Motor neuron (in vitro differentiated cells): Measurements from ENCODE around the gene KMT5B. TPM values are rescaled to one million over a fixed set of nuclear protein-coding genes. Genes with fewer than 3 reads are reported as not detected.

ENCODE experiments used
- ATAC-seq, 8 experiments: fragments of 200-7000 bp; cut with Tn5 transposase; replicated peaks in 6 of 8; 2 replicates each; pipeline ENCODE4 v1.8.0; 2021; ENCODE audit warnings: mild to moderate bottlenecking in 8 of 8, moderate library complexity in 8 of 8
- H3K27ac ChIP-seq, 2 donors: fragments of 250-450 bp; sonication (Bioruptor Pico); 2 replicates each; pipeline ENCODE4 v1.9.0; 2021; ENCODE audit warnings: antibody characterized with exemption in 2 of 2, mild to moderate bottlenecking in 2 of 2, moderate library complexity in 1 of 2
- H3K4me1 ChIP-seq, 2 donors: fragments of 250-450 bp; sonication (Bioruptor Pico); replicated peaks in 1 of 2; 2 replicates each; pipeline ENCODE4 v1.6.1; 2021; ENCODE audit warnings: antibody characterized with exemption in 2 of 2, mild to moderate bottlenecking in 2 of 2, moderate library complexity in 1 of 2
- H3K4me3 ChIP-seq, 5 donors: fragments of 250-450 bp; sonication (Bioruptor Pico); 2 replicates each; pipeline ENCODE4 v1.9.0; 2021; ENCODE audit warnings: antibody characterized with exemption in 5 of 5, mild to moderate bottlenecking in 5 of 5, moderate library complexity in 4 of 5
- WGBS, 10 experiments: fragments of 450-650 bp; shearing (Covaris generic); methylation state at CpG; one replicate each; pipeline ENCODE4 v1.0.0; 2022; 5-methylcytosine and 5-hydroxymethylcytosine counted together
- in situ Hi-C, 9 experiments: fragments of 400-800 bp; cut with MboI; loops; one replicate each; pipeline ENCODE4 v1.15.0; 2021; ENCODE audit warnings: low sequenced_read_pairs in 9 of 9, low pct_unique_long_range_greater_than_20kb in 2 of 9; ENCODE audit not compliant: unreplicated experiment in 9 of 9
- total RNA-seq, 8 experiments: library from RNA; unstranded; fragments of 300-600 nt; gene quantifications; 2 replicates each; pipeline versions ENCODE4 v1.2.3 to v1.2.4, GENCODE V29; 2022

KMT5B gene
- total RNA-seq, 8 experiments from 2014 or later: 12.4 to 69.1 (median 55.4) TPM

GRCh38 chr11:68193018-68193417, 20.1 kb downstream of the KMT5B start:
- WGBS, 10 experiments: 50 to 100% (median 75%) methylated on average over 1 to 5 of the region's 5 CpGs; no CpG with 5 or more reads in 2 of the 10 experiments
- no peak overlapping the region for H3K27ac ChIP-seq
- in situ Hi-C loops: no loop called here
- ATAC-seq: no peak
- H3K4me1 ChIP-seq: no peaks in the 10 kb centered on the region
- no peak overlapping the region for H3K4me3 ChIP-seq

DNA sequence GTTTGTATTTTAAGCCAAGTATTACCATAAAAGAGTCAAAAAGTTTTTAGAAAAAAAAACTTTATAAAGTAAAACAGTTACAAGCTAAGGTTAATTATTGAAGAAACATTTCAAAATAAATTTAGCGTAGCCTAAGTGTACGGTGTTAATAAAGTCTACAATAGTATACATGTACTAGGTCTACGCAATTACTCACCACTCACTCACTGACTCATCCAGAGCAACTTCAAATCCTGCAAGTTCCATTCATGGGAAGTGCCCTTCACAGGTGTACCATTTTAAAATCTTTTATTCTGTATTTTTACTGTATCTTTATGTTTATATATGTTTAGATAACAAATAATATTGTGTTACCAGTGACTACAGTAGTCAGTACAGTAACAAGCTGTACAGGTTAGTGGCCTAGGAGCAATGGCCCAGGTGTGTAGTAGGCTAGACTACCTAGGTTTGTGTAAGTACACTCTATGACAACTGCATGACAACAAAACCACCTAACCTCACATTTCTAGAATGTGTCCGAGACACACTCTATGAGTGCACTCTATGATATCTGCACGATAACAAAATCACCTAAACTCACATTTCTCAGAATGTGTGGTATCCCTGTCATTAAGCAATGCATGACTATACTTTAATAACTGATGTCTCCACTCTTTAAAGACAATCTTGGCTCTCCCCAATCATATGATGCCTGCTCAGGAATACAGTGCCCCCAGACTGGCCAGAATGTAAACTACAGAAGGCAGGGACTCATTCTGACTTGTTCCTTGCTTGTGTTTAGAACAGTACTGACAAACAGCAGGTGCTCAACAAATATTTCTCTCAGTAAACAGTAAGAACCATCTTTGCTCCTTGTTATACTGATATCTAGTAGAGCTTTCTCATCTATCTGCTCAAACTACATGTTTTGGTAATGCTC, 21.2 kb downstream of the KMT5B start:
- Histone ChIP-seq H3K4me3 (no peak overlapping the region), H3K27ac (no peak overlapping the region), H3K4me1 (no peaks in the 10 kb centered on the region)
- ATAC-seq: no peak
- WGBS, 10 experiments: 85 to 100% (median 99%) methylated on average over 2 to 5 of the region's 5 CpGs
- in situ Hi-C loops: no loop called here

DNA sequence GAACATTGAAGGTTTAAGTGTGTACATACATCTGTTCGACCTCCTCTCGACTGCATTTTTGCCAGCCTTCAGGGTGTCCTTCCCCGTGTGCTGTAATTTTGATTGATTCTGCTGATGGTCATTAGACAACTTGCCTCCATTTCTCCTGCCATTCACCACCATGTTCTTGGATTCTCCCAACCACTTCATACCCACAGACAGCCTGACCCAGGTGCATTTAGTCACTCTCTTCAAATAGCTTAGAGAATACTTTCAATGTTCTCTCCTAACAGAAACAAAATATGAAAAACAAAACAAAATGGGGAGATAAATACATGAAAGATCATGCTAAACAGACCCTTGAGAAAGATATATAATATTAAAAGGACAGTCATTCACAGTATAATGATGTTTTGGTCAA, 23.2 kb downstream of the KMT5B start:
- 73 to 100% (median 90%) methylated on average over 1 to 3 of the region's 3 CpGs; no CpG with 5 or more reads in 1 of the 10 experiments for WGBS, 10 experiments
- ATAC-seq: no peak
- H3K4me1 ChIP-seq: no peaks in the 10 kb centered on the region
- H3K27ac ChIP-seq: no peak overlapping the region
- in situ Hi-C loops: no loop called here
- H3K4me3 ChIP-seq: no peak overlapping the region

DNA sequence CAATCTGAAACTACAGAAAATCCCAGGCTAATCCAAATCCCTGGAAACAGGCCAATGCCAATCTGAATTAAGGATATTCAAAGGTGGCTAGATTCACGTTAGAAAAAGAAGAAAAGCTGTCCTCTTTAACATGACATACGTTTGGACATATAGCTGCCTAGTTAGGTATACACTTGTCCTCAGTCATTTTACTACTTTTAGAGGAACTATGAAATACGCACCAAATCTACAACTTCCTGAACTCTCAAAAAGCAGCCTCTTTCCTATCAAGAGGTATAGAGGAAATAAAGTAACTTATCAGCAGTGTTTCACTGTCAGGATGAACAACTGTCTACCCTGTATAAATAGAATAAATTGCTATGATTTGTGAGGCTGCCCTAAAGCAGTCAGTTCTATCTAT, 24.0 kb downstream of the KMT5B start:
- Histone ChIP-seq H3K4me1 (no peaks in the 10 kb centered on the region), H3K4me3 (no peak overlapping the region), H3K27ac (no peak overlapping the region)
- 60 to 100% (median 93%) methylated on average over 1 to 3 of the region's 3 CpGs for WGBS, 10 experiments
- no peak for ATAC-seq
- in situ Hi-C loops: no loop called here

GRCh38 chr11:68186061-68186460, 27.0 kb downstream of the KMT5B start:
- in situ Hi-C loops: no loop called here
- H3K4me1 ChIP-seq: no peaks in the 10 kb centered on the region
- no peak for ATAC-seq
- H3K4me3 ChIP-seq: no peak overlapping the region
- 25 to 100% (median 46%) methylated on average over 1 to 6 of the region's 6 CpGs; no CpG with 5 or more reads in 1 of the 10 experiments for WGBS, 10 experiments
- H3K27ac ChIP-seq: no peak overlapping the region

DNA sequence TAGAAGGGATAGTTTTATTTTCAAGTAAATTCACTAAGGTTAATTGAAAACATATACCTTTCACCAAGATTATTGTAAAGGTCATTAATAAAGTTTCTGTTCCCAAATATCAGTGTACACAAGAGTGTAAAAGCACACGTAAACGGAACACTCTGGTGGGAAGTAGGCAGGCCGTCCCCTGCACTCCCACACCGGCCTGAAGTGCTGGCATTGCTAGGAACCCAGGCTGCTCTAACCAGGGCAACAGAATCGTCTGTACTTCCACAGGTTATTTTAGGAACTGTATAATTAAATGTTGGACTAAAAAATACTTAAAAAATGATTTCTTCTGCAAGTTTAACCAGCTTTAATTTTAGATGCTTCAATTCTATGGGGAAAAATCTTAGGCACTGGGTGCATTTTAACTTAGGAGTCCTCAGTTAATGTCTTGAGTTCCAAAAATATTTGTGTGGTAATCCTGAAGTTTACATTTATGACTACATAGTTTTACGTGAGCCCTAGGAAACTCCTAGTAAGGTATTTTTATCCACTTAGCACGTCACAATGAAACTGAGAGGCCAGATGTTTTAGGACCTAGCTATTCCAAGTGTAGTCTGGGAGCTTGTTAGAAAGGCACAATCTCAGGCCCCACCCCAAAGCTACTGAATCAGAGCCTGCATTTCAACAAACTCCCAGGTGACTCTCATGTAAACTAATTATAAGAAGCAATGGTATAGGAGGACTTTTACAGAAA, 31.2 kb downstream of the KMT5B start:
- Histone ChIP-seq H3K27ac (no peak overlapping the region), H3K4me3 (no peak overlapping the region), H3K4me1 (no peaks in the 10 kb centered on the region)
- WGBS, 10 experiments: 50 to 96% (median 90%) methylated on average over 2 to 7 of the region's 7 CpGs
- peak in 3 of 8 experiments; percentile 14 to 81 (median 22) for ATAC-seq
- in situ Hi-C loops: no loop called here

DNA sequence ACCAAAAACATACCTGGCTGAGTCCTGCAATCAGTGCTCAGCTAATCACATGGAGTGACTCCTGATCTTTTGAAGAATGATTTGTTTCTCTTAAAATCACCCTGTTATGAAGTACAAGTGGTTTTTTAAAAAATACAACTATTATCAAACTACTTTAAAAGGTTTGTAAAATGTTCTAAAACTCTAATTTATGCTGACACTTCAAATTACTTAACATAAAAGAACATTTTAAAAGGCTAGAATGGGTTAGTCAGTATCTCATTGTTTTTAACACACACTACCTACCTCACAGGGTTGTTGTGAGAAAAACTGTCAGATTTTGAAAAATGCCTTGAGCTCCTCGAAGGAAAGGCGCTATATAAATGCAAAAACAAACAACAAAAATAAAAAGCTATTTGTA, 33.2 kb downstream of the KMT5B start:
- H3K4me1 ChIP-seq: no peaks in the 10 kb centered on the region
- ATAC-seq: no peak
- in situ Hi-C loops: no loop called here
- 83 to 100% (median 89%) methylated on average over 1 to 2 of the region's 2 CpGs for WGBS, 10 experiments
- H3K4me3 ChIP-seq: no peak overlapping the region
- no peak overlapping the region for H3K27ac ChIP-seq

DNA sequence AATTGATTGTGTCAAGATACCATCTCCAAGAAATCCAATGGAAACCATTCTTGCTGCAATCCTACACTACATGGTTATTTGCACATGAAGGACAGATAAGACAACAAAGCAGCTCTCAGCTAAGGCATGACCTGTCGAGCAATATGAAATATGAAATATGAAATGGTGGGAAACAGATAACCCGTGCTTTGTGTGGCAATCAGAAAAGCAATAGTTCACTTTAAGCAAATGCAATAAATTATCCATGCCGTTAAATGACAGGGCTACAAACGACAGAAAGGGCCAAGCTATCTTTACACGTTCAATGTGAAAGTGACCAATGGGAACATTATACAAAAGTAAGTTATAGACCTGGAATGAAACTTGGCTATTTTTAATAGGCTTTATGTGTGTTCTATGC, 35.2 kb downstream of the KMT5B start:
- ATAC-seq: no peak
- in situ Hi-C loops: no loop called here
- Histone ChIP-seq H3K27ac (no peak overlapping the region), H3K4me3 (no peak overlapping the region), H3K4me1 (no peaks in the 10 kb centered on the region)
- 60 to 100% (median 96%) methylated on average over 1 to 5 of the region's 5 CpGs for WGBS, 10 experiments

GRCh38 chr11:68173926-68174325, 39.2 kb downstream of the KMT5B start:
- in situ Hi-C loops: no loop called here
- ATAC-seq: no peak
- H3K27ac ChIP-seq: no peak overlapping the region
- WGBS, 10 experiments: 81 to 96% (median 91%) methylated on average over 2 to 4 of the region's 4 CpGs; no CpG with 5 or more reads in 1 of the 10 experiments
- no peak overlapping the region for H3K4me3 ChIP-seq
- H3K4me1 ChIP-seq: no peaks in the 10 kb centered on the region

DNA sequence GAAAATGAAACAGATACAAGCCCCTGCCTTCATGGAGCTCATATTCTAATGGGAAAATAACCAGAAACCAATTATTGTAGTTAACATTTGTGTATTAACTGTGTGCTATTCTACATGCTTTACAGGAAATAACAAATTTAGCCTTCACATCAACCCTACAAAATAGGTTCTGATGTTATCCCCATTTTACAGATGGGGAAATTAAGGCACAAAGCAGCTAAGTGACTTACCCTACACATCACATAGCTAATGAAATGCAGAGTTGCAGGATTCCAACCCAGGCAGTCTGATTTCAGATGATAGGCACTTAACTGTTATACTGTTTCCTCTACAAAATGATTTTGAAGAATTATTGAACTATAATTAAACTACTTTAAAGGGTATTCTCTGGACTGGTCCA, 43.7 kb downstream of the KMT5B start:
- H3K4me3 ChIP-seq: no peak overlapping the region
- in situ Hi-C loops: no loop called here
- H3K4me1 ChIP-seq: no peaks in the 10 kb centered on the region
- ATAC-seq: no peak
- no peak overlapping the region for H3K27ac ChIP-seq

GRCh38 chr11:68168694-68169093, 44.4 kb downstream of the KMT5B start:
- Histone ChIP-seq H3K4me3 (no peak overlapping the region), H3K27ac (no peak overlapping the region), H3K4me1 (no peaks in the 10 kb centered on the region)
- in situ Hi-C loops: no loop called here
- no peak for ATAC-seq
- 80 to 100% (median 94%) methylated on average over 1 to 5 of the region's 5 CpGs; no CpG with 5 or more reads in 4 of the 10 experiments for WGBS, 10 experiments

DNA sequence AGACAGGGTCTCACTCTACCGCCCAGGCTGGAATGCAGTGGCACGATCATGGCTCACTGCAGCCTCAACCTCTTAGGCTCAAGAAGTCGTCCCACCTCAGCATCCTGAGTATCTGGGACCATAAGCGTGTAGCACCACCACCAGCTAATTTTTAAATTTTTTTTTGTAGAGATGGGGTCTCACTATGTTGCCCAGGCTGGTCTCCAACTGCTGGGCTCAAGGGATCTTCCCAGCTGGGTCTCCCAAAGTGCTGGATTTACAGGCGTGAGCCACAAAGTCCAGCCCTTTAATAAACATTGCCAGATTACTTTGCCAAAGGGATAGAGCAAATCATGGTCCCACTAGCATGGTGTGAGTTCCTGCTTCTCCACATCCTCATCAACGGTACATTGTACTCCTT, 45.6 kb downstream of the KMT5B start:
- Histone ChIP-seq H3K4me1 (no peaks in the 10 kb centered on the region), H3K4me3 (no peak overlapping the region), H3K27ac (no peak overlapping the region)
- WGBS, 10 experiments: 80 to 100% (median 100%) methylated on average over 1 to 5 of the region's 6 CpGs; no CpG with 5 or more reads in 3 of the 10 experiments
- ATAC-seq: no peak
- in situ Hi-C loops: no loop called here

GRCh38 chr11:68166969-68167368, 46.1 kb downstream of the KMT5B start:
- H3K4me1 ChIP-seq: no peaks in the 10 kb centered on the region
- no peak for ATAC-seq
- 48 to 100% (median 84%) methylated on average over 1 to 4 of the region's 4 CpGs; no CpG with 5 or more reads in 3 of the 10 experiments for WGBS, 10 experiments
- no peak overlapping the region for H3K4me3 ChIP-seq
- in situ Hi-C loops: no loop called here
- no peak overlapping the region for H3K27ac ChIP-seq
